HG02571 (cell line): ENCODE data around the gene TMEM123.

Experiments
- ATAC-seq: cut with Tn5 transposase; IDR thresholded peaks from one replicate; pipeline ENCODE4 v1.9.1; 2021; ENCODE audit warnings: mild to moderate bottlenecking, moderate library complexity; ENCODE audit not compliant: unreplicated experiment

TMEM123 gene

DNA sequence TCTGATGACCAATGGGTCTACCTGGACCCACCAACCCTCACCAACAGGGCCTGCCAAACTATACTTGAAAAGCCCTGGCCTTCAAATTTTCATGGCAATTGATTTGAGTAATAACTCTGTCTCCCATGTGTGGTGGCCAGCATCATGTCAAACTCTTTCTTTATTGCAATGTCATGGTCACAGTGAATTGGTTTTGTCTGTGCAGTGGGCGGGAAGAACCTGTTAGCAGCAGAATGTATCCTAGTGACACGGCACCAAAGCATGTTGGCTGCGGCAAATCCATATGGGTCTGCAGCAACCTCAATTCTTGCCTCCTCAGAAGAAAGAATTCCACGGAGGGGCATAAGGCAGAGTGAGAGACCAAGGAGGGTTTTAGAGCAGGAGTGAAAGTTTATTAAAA is 19.6 kb upstream of the TMEM123 start:
- ATAC-seq: no peak

DNA sequence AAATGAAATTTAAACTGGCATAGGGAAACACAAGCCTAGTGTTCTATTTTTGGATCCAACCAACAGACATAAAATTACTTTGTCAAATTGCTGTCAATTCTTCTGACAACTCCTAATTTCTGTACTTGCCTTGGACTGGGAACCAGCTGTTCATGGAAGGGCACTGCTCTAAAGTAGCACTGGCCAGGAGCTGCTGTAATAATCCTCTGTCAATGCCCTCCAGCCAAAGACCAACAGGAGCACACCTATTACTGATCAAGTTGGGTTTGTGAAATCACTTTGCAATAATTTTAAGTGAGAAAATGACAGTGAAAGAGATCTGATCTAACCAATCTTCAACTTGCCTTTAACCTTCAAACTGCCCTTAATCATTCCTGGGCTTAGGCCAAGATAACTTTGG is 18.9 kb upstream of the TMEM123 start:
- no peak for ATAC-seq

DNA sequence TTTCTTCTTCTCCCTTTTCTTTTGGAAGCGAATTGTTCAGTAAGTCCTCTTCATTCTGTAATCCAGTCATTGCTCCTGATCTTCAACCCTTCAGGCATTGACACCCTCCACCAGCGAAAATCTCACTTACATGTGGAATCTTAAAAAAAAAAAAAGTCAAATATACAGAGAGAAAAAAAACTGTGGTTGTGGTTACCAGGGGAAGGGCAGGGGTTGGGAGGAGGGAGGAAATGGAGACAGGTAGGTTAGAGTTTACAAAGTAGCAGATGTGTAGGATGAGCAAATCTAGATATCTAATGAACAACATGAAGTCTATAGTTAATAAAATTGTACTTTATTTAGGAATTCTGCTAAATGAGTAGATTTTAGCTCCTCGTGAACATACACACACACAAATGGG is 17.7 kb upstream of the TMEM123 start:
- no peak for ATAC-seq

DNA sequence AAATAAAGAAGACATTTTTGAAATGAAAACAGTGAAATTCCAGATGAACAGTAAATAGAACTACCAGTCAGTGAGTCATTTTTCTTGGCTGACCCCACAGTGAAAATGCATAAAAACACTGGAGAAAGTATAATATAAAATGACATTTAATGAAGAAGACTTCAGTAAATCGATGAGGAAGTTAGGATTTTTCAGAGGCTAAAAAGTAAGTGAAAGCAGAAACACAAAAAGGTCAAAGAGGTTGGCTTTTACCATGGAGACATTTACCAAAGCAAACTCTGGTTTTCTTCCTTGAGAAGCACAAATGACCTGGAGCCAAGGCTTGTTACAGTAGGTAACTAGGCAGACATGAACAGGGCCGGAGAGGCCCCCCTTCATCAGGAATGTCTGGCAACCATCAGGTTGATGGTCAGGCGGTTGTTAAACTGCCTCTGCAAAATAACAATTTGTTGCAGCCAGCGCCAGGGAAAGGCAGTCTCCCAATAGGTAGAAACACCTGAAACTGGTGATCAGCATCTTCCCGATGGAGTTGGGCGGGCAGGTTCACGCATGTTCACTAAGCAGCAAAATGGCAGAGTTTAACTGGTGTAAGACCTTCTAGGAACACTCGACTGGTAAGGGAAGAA is 16.7 kb upstream of the TMEM123 start:
- no peak for ATAC-seq

DNA sequence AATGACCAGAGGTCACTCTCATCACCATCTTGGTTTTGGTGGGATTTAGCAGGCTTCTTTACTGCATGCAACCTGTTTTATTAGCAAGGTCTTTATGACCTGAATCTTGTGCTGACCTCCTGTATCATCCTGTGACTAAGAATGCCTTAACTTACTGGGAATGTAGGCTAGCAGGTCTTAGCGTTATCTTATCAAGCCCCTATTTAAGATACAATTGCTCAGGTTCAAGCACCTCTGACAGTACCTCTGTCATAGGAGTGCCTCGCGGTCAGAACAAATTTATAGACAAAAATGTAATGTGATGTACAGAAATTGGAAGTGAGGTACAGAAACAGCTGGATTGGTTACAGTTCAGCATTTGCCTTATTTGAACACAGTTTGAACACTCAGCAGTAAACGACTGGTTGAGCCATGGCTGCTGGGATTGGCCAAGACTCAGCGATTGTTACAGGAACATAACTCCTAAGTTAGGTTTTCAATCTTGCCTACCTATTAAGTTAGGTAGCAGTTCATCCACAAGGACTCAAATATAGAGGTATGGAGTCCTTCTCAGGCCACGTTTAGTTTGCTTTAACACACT is 16.1 kb upstream of the TMEM123 start:
- ATAC-seq: no peak

DNA sequence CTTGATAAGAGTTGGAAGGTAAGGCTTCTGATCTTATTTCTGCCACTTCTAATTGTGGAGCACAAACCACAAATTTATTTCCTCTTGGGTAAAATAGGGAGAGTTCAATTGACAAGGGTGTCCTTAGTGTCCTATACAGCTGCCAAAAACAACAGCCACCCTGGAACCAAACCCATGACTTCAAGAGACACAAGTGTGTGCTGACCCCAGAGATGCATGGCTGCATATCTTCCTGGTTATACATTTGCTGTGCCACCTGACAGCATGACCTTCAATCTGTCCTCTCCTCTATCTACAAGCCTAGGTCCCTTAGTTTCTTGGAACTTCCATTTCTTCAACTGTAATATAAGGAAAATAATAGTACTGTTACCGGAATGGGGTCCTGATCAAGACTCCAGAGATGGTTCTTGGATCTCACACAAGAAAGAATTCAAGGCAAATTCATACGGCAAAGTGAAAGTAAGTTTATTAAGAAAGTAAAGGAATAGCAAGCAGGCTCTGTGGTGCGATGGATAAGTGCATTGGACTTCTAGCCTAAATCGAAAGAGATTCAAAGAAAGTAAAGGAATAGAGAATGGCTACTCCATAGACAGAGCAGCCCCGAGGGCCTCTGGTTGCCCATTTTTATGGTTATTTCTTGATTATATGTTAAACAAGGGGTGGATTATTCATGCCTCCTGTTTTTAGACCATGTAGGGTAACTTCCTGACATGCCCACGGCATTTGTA is 15.5 kb upstream of the TMEM123 start:
- no peak for ATAC-seq

DNA sequence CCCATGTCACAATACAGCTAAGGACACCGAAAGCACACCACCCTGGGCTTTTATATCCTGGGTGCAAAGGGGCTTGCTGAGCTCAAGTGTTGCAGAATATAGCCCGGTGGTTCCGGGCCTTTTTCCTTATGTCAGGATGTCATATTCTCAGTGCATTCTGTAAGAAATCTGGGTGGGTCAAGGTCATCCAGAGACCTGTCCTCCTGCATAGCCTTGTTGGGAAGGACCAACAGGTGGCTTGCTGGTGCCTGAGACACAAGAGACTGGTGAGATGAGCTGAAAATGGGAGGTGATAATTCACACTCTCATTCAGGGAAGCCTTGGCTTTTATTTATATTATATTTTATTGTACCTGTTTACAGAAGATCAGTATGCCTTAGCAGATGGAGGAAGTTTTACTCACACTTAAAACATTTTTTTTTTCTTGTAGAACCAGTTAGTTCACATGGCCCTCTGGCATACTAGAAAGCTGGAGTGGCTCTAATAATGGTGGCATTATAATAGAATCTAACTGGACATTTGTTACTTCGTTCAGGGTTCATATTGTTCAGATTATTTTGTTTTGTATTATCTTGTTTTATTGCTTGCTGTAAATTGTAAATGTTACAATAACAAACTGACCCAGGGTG is 14.6 kb upstream of the TMEM123 start:
- no peak for ATAC-seq

DNA sequence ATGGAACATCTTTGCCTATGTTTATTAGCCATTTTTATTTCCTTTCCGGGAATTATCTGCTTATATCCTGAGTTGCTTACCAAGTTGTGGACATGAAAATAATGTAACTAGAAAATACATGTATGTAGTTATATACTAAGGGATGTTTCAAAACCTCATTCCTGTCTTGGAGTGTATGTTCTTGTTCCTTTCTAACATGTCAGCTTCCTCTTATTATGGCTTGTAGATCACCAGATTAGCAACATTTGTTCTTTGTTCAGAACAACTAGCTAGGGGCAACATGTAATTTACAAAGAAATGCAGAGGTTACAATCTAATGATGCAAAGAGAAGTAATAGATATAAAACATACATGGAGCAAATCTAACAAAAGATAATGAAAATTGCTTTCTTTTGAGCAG is 13.1 kb upstream of the TMEM123 start:
- ATAC-seq: no peak

DNA sequence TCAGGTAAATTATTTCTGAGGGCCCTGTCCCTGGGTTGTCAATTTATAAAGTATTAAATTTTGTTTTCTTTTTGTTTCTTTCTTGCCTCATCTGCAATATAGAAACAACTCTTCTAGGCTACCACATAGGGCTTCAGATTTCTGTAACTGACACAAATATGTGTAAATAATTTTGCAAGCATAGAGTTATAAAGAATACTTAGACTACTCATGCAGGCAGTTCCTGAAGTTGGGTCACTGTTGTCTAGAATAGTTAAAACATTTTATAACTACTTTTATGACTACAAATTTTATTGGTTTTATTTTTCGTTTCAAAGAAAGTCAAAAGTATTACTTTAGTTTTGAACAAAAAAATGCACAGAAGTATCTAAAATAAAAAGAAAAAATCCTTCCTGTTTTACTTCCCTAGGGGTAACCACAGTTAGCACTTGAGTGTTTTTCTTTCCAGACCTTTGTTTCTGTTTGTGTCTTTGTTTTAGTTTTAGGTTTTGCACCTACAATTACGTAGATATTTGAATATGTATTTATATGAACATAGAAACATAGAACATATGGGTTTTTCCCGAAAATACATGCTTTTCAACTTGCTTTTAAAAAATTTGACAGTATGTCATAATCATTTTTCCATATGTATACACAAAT is 12.4 kb upstream of the TMEM123 start:
- ATAC-seq: peak; percentile 46

DNA sequence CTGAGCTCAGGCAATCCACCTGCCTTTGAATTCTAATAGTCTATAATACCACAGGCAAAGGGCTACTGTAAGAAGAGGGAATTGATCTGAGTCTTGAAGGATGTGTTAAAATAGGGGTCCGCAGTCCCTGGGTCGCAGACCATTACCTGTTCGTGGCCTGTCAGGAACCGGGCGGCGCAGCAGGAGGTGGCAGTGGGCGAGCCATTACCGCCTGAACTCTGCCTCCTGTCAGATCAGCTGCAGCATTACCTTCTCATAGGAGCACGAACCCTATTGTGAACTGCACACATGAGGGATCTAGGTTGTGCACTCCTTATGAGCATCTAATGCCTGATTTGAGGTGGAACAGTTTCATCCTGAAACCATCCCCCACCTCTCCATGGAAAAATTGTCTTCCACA is 11.5 kb upstream of the TMEM123 start:
- ATAC-seq: no peak

DNA sequence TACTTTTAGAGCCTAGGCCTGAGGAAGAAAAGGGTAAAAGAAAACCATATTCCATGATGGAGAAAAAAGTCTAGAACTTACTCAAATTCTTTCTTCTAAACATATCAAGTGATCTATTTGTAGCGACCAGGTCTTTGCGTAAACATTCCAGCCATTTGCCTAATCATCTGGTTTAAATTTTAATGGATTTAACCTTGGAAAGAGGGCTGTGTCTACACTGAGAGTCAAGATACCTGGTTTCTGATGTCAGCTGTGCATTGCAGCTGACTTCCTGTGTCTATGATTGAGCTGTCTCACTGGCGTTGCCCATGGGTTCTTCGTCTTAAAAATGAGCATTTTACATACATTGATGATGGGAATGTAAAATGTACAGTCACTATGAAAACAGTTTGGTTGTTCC is 10.0 kb upstream of the TMEM123 start:
- no peak for ATAC-seq

DNA sequence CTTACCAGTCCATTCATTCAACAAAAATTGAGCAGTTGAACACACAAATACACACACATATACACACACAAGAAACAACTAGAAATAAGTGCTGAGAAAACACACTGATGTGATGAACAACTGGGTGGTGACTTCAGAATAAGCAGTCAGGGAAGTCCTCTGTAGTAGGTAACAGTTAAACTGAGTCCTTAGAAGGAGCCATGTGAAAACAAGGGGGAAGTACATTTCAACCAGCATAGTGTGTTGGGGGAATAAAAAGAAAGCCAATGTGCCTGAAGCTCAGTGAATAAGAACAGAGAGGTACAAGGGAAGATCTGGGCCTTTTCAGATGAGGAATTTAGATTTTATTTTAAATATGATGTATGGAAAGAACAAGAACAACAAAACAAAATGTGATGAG is 6.8 kb upstream of the TMEM123 start:
- no peak for ATAC-seq

DNA sequence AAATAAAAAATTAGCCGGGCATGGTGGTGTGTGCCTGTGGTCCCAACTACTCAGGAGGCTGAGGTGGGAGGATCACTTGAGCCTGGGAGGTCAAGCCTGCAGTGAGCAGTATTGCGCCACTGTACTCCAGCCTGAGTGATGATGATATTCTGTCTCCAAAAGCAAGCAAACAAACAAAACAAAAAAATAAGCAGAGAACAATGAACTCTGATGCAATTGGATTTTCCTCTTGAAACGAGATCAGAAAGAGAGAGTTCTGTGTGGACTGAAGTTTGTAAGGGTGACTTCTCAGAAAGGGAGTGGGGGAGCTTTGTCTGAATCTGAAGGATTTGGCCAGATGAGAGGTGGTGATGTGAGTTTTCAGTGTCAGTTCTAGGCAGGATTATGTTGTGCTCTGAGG is 6.0 kb upstream of the TMEM123 start:
- no peak for ATAC-seq

DNA sequence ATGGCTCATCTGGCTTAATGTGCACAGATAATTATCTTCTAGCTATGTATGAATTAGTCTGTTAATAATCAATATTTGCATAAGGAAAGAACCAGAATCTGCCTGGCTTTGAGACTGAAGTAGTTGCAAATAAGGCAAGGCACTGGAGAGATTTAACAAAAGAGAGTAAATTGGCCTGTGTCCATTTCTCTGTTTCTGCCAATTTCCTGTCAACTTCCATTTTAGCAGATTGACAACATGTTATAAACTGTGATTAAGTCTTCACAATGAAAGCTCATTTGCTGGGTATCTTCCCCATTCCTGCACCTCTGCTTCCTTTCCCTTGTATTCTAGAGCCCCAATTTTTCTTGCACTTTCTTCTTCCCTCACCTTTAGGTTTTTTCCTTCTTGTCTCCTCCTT is 5.3 kb upstream of the TMEM123 start:
- no peak for ATAC-seq

DNA sequence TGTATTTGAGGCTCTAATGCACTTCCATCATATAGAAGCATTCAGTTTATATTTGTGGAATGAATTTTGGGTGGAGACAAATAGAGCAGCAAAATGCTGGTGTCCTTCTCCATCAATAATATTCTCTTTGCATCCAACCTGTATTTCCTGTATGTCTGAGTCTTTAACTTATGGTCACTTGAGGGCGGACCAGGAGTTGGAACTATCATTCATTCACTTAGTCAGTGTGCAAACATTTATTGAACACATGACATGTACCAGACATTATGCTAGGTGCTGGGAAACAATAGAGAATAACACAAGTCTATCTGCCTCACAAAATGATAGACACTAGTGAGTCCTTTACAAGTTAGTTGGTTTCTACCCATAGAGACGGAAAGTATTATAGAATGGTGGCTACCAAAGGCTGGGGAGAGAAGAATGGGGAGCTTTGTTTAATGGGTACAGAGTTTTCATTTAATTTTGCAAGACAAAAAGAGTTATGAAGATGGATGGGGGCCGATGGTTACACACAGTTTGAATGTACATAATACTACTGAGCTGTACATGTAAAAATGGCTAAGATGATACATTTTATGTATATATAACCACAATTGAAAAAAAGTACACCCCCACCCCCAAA is 4.6 kb upstream of the TMEM123 start:
- no peak for ATAC-seq

DNA sequence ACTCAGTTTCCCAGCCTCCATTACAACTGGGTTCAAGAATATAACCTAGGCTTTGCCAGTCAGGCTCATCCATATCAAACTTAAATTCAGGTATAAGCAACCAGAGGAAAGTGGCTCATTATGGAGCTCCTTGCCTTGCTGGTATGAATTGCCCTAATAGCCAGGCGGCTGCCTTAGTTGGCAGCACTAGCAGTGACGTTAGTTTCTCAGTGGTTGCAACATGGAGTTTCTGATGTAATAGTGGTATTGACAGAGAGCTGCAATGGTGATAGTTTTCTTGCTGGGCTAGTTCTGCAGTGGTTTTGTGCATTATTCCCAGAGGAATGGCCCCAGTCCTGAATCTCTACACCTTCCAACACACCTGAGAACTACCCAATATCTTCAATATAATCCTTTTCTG is 3.8 kb upstream of the TMEM123 start:
- no peak for ATAC-seq

DNA sequence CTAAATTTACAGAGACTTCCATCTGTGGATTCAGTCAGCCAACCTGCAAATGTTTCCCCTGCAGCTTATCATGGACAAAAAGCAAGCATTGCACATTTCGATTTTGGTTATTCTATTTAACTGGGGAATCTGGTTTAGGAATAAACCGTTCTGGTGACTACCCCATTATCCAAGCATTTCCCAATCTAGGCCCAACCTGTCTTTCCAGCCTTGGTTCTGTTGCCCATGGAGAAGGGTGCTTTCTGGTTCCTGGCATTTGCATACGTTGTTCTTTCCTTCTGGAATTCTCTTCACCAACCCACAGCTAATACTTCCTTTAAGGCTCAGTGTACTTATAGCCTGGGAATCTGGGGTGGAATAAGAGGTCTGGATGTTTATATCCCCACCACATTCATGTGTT is 1.4 kb upstream of the TMEM123 start:
- no peak for ATAC-seq

DNA sequence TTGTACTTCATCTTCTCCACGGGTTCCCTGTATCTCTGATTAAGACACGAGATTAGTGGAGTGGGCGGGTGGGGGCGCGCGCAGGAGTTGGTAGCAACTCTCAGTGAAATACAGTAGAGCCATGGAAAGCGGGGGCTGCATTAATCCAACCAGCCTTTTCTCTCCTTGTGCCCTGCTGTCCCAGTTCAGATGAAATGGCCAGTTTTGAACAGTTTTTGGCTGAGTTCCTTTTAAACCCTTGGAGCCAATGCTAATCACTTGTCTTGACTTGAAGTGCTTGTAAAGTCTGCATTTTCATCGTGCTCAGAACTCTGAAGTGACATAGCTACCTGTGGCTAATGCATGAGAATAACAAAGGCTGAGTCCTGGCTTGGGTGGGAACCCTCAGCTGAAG is 734 bp upstream of the TMEM123 start:
- ATAC-seq: no peak

DNA sequence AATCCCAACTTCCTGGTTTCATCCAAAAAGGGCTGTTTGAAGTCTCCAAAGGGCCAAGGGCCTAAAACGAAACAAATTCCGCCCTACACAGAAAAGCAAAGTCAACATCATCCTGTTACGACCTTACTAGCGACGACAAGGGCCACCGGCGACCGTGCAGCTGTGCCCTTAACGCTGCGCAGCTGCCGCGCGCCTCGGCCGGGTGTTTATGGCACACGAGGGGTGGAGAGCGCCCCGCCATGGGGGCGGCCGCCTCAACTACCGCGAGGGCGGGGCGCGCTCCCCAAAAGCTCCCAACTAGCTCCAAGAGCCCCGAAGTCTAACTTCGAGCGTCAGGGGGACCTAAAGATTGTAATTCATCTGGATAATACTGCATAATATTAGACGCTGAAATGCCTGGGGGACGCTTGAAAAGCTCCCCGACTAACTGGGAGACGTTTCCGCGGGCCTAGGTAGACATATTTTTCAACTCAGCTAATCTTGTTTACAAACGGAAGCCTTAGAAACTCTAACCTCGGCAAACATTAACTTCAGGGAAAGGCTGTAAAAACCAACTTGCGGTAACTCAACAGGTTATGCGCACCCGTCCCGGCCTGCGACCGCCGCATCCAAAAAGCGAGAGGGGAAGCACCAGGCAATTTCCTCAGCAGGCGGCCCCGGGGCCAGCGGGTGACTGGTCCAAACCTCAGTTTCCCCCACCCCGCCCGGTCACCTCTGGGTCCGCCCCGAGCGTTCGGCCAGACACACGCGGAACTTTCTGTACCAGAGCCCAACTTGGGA is 694 bp downstream of the TMEM123 start:
- peak; percentile 66 for ATAC-seq

DNA sequence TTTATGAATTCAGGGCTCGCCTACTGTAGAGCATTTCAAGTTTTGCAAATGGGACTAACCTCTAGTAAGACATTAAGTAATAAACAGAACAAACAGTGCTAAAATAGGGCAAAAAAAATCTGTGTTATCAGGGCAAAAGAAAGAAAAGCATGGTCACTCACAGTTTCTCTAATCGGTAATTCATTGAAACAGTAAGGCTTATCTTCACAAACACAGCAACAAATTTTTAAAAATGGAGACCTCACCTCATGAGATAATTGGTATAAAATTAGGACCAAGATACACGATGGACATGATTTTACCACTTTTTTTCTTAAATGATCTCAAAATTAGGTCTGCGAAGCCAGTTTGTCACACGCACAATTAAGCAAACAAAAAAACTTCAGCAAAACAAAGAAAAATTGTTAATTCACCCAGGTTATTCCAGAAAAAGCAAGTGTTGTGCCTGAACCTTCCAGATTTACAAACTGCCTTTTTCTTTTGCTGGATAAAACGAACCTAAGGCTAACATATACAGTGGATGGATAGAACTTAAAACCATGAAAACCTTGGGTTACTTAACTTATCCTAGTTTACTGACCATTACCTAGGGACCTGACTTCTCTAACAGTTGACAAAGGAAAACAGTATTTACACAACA is 1.4 kb downstream of the TMEM123 start:
- ATAC-seq: no peak
